Measurements from ENCODE around the gene RAB11FIP2.

The RAB11FIP2 gene, protein sequence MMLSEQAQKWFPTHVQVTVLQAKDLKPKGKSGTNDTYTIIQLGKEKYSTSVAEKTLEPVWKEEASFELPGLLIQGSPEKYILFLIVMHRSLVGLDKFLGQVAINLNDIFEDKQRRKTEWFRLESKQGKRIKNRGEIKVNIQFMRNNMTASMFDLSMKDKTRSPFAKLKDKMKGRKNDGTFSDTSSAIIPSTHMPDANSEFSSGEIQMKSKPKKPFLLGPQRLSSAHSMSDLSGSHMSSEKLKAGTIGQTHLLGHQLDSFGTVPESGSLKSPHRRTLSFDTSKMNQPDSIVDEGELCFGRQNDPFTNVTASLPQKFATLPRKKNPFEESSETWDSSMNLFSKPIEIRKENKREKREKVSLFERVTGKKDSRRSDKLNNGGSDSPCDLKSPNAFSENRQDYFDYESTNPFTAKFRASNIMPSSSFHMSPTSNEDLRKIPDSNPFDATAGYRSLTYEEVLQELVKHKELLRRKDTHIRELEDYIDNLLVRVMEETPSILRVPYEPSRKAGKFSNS

DNA sequence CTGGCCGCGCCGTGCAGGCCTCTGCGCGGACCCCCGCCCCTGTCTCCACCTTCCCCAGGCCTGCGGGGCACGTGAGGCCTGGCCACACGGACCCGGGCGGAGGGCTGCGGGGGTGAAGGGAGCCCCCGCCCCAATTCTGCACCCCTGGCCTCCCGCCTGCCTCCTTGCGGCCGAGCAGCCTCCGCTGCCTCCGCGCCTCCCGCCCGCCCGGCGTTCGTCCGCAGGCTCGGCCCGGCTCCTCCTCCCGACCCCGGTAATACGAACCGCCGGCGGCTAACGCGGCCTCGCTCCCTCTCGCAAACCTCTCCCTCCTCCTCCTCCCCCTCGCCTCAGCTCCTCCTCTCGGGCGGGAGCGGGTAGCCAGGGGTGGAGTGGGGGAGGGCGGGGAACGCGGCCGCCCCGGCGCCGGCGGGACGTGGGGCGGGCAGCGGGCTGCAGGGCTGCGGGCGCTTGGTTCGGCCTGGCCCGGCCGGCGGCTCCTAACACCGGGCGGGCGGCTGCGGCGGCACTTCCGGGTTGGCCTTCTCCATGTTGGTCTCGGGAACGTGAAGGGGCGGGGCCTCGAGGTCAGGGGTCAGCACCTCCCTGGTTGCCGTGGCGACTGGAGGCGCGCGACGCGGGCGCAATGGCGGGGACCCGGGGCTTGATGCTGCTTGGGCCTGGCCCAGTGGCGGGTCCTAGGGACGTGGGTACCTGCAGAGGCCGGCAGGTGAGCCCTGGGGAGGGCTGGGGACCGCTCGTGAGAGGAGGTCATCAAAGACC is at the start of gene RAB11FIP2:
Gene RAB11FIP2 (minus strand): TSS at position 547 of the 762 bp plus-strand sequence. CDS start 778 bp downstream, outside the sequence.
- Histone ChIP-seq H3K27ac (peak within 1 kb of the TSS; percentile 76), H3K27me3 (replicated peaks) (no peaks in the 10 kb centered on the region), H3K36me3 (replicated peaks) (no peaks in the 10 kb centered on the region), H3K4me3 (ENCODE audit: low read depth, low read length) (peak within 1 kb of the TSS; percentile 72)
- DNase-seq = peak; percentile 89
- in situ Hi-C loops (cut with HindIII; ENCODE audit: low pct_ligation_motif_present, low sequenced_read_pairs) = no loop called here
- TF ChIP-seq, protein P1, sequence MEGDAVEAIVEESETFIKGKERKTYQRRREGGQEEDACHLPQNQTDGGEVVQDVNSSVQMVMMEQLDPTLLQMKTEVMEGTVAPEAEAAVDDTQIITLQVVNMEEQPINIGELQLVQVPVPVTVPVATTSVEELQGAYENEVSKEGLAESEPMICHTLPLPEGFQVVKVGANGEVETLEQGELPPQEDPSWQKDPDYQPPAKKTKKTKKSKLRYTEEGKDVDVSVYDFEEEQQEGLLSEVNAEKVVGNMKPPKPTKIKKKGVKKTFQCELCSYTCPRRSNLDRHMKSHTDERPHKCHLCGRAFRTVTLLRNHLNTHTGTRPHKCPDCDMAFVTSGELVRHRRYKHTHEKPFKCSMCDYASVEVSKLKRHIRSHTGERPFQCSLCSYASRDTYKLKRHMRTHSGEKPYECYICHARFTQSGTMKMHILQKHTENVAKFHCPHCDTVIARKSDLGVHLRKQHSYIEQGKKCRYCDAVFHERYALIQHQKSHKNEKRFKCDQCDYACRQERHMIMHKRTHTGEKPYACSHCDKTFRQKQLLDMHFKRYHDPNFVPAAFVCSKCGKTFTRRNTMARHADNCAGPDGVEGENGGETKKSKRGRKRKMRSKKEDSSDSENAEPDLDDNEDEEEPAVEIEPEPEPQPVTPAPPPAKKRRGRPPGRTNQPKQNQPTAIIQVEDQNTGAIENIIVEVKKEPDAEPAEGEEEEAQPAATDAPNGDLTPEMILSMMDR (IDR thresholded peaks at IDR 0.05; ENCODE audit: low read depth, low read length, missing control alignments) = no peak

DNA sequence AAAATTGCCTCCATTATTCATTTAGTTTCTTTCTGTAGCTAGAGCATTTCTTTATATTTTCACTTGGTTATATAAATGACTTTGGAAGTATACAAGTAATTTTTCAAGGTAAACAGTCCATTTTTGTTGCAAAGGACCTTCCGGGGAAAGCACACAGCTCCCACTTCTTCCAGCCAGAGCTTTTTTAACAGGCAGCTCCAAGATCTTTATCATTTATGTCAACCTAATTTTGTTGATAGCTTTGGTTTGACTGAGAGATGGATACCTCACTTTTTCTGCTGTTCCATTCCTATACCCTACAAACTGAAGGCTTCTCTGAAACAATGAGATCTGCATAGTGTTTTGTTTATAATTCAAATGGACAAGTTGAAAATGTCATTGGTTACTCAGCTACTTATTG is 49.3 kb upstream of the RAB11FIP2 start:
- H3K27me3 ChIP-seq (replicated peaks) = no peaks in the 10 kb centered on the region
- H3K36me3 ChIP-seq (replicated peaks) = no peaks in the 10 kb centered on the region
- TF ChIP-seq, protein P1 (IDR thresholded peaks at IDR 0.05; ENCODE audit: low read depth, low read length, missing control alignments) = no peak
- no peak for DNase-seq
- no peak overlapping the region for H3K27ac ChIP-seq
- no peak overlapping the region for H3K4me3 ChIP-seq (ENCODE audit: low read depth, low read length)
- in situ Hi-C loops (cut with HindIII; ENCODE audit: low pct_ligation_motif_present, low sequenced_read_pairs) = no loop called here

DNA sequence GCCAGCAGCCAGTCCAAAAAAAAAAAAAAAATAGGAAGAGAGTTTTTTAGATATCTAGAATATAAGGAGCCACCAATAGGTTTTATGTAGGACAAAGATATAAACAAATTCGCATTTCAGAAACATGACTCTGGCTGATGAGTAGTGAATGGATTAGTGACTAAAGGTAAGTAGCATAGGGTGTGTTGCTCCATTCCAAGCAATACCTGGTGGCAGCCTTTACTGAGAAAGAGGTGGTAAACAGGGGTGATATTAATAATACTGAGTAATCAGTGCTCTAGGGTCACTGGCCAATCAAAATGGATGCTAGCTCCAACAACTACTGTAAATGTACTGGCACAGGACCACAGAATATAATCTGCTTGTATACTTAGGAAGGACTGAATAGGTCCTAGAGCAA is 45.5 kb upstream of the RAB11FIP2 start:
- H3K4me3 ChIP-seq (ENCODE audit: low read depth, low read length) = no peak overlapping the region
- no peaks in the 10 kb centered on the region for H3K36me3 ChIP-seq (replicated peaks)
- TF ChIP-seq, protein P1 (IDR thresholded peaks at IDR 0.05; ENCODE audit: low read depth, low read length, missing control alignments) = no peak
- no peak for DNase-seq
- in situ Hi-C loops (cut with HindIII; ENCODE audit: low pct_ligation_motif_present, low sequenced_read_pairs) = no loop called here
- H3K27ac ChIP-seq = no peak overlapping the region
- H3K27me3 ChIP-seq (replicated peaks) = no peaks in the 10 kb centered on the region

DNA sequence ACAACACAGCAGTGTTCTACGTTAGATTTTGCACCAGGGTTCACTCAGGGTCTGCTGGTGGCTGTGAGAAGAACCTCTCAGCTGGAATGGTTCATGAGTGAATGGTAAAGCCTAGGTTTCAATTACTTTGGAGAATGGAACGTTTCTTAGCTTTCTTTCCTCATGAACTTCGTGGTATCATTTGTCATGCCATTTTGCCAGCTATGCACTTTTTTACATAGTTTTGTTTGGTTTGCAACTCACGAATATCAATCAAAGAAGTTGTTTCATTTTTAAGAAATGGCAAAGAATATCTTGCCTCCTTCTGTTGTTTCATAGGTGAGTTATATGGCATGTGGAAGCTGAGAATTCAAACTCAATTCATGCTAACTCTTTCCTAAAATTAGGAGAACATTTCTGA is 34.1 kb upstream of the RAB11FIP2 start:
- Histone ChIP-seq H3K36me3 (replicated peaks) (no peaks in the 10 kb centered on the region), H3K27me3 (replicated peaks) (no peaks in the 10 kb centered on the region), H3K4me3 (ENCODE audit: low read depth, low read length) (no peak overlapping the region), H3K27ac (no peak overlapping the region)
- TF ChIP-seq, protein P1 (IDR thresholded peaks at IDR 0.05; ENCODE audit: low read depth, low read length, missing control alignments) = no peak
- in situ Hi-C loops (cut with HindIII; ENCODE audit: low pct_ligation_motif_present, low sequenced_read_pairs) = no loop called here
- no peak for DNase-seq

DNA sequence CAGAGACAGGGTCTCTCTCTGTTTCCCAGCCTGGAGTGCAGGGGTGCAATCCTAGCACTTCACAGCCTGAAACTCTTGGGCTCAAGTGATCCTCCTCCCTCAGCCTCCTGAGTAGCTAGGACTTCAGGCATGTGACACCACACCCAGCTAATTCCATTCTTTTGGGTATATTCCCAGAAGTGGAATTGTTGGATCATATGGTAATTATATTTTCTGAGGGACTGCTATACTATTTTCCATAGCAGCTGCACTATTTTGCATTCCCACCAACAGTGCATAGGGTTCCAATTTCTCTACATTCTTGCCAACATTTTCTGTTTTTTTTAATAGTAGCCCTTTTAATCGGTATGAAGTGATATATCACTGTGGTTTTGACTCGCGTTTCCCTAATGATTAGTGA is 30.0 kb upstream of the RAB11FIP2 start:
- no peaks in the 10 kb centered on the region for H3K27me3 ChIP-seq (replicated peaks)
- H3K4me3 ChIP-seq (ENCODE audit: low read depth, low read length) = no peak overlapping the region
- H3K36me3 ChIP-seq (replicated peaks) = no peaks in the 10 kb centered on the region
- in situ Hi-C loops (cut with HindIII; ENCODE audit: low pct_ligation_motif_present, low sequenced_read_pairs) = no loop called here
- no peak for DNase-seq
- TF ChIP-seq, protein P1 (IDR thresholded peaks at IDR 0.05; ENCODE audit: low read depth, low read length, missing control alignments) = no peak
- H3K27ac ChIP-seq = no peak overlapping the region
